ENCODE data around the gene PITPNM1.

DNA sequence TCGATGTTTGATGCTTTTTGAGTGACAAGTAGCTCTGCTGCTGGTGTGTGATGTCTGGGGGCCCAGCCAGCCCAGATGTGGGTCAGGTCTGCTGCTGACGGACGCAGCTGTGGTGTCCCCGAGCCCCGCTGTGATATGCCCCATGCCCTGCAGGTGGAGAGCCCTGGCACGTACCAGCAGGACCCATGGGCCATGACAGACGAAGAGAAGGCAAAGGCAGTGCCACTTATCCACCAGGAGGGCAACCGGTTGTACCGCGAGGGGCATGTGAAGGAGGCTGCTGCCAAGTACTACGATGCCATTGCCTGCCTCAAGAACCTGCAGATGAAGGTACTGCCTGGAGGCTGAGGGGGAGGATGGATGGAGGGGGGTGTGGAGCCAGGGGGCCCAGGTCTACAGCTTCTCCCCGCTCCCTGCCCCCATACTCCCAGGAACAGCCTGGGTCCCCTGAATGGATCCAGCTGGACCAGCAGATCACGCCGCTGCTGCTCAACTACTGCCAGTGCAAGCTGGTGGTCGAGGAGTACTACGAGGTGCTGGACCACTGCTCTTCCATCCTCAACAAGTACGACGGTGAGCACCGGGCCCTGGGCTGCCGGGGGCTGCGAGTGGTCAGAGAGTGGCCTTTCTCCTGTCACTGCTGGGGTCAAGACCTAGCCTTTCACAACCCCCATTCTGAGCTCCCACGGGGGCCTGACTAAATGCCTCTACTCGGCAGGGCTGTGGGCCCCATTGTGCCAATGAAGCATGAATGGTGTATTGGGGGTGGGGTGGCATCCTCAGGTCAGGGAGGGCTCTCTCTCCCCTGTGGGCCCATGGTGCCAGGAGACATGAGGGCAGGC lies 15.1 kb downstream of the PITPNM1 start:
- TF ChIP-seq POLR2A (IDR thresholded peaks at IDR 0.05; ENCODE audit: low read depth, low read length), result no peak; the same call in 1 of the 2 replicates
- no peak for TF ChIP-seq POLR2AphosphoS5 (IDR thresholded peaks at IDR 0.05; ENCODE audit: low read depth, low read length)
- no peak for TF ChIP-seq TAF1 (IDR thresholded peaks at IDR 0.05; ENCODE audit: borderline replicate concordance, low read depth, low read length)

All from GM12892 (cell line).